CD14-positive monocyte (primary cell): Measurements from ENCODE around the gene FSD1. TPM values are rescaled to one million over a fixed set of nuclear protein-coding genes. Genes with fewer than 3 reads are reported as not detected.

Experiments
- DNase-seq, 3 donors: peaks; one replicate each; pipeline ENCODE4 v3.0.0-alpha.2; 2011 to 2022
- H2AFZ ChIP-seq: 2 replicates; pipeline ENCODE4 v1.6.0; 2012; ENCODE audit warnings: mild to moderate bottlenecking, low read depth, low read length, inconsistent platforms; ENCODE audit not compliant: insufficient read depth, poor library complexity, severe bottlenecking
- H3K27ac ChIP-seq, 2 donors: 1 replicate in 1 of 2; 2 replicates in 1 of 2; pipeline ENCODE4 v1.5.1; 2012 to 2013; ENCODE audit warnings: low read length in 2 of 2, control low read depth in 1 of 2, inconsistent platforms in 1 of 2, low read depth in 1 of 2, mild to moderate bottlenecking in 1 of 2
- H3K27me3 ChIP-seq, 2 donors: one replicate each; pipeline versions ENCODE4 v1.6.0 to v1.6.1; 2011 to 2013; ENCODE audit warnings: low read length in 2 of 2; ENCODE audit not compliant: control insufficient read depth in 2 of 2, insufficient read depth in 2 of 2
- H3K36me3 ChIP-seq, 2 donors: replicated peaks in 1 of 2; 1 replicate in 1 of 2; 2 replicates in 1 of 2; pipeline versions ENCODE4 v1.5.1 to v1.6.1; 2012 to 2013; ENCODE audit warnings: low read length in 2 of 2, control low read depth in 1 of 2, inconsistent platforms in 1 of 2, mild to moderate bottlenecking in 1 of 2; ENCODE audit not compliant: insufficient read depth in 2 of 2, control insufficient read depth in 1 of 2
- H3K4me1 ChIP-seq, 2 donors: 1 replicate in 1 of 2; 2 replicates in 1 of 2; pipeline versions ENCODE4 v1.5.1 to v1.6.1; 2012 to 2013; ENCODE audit warnings: low read length in 2 of 2, control low read depth in 1 of 2, inconsistent platforms in 1 of 2, mild to moderate bottlenecking in 1 of 2, moderate library complexity in 1 of 2; ENCODE audit not compliant: insufficient read depth in 2 of 2, control insufficient read depth in 1 of 2
- H3K4me2 ChIP-seq: replicated peaks from 2 replicates; pipeline ENCODE3; 2012; ENCODE audit warnings: low read length, moderate library complexity, mild to moderate bottlenecking; ENCODE audit not compliant: poor library complexity, severe bottlenecking; ENCODE audit errors: extremely low read depth
- H3K4me3 ChIP-seq, 3 experiments: fragments of 200-600 bp in 1 of 3; sonication (generic) in 1 of 3; replicated peaks in 1 of 3; 1 replicate in 2 of 3; 2 replicates in 1 of 3; pipeline ENCODE4 v1.5.1; 2011 to 2013; ENCODE audit warnings: low read length in 3 of 3, mild to moderate bottlenecking in 3 of 3, control low read depth in 2 of 3, low read depth in 2 of 3, inconsistent platforms in 1 of 3, moderate library complexity in 1 of 3
- H3K79me2 ChIP-seq: 2 replicates; pipeline ENCODE4 v1.6.0; 2012; ENCODE audit warnings: mild to moderate bottlenecking, control low read depth, inconsistent platforms, low read length, moderate library complexity; ENCODE audit not compliant: insufficient read depth
- H3K9ac ChIP-seq: 2 replicates; pipeline ENCODE4 v1.6.0; 2017; ENCODE audit warnings: low read length, mild to moderate bottlenecking; ENCODE audit not compliant: insufficient read depth, poor library complexity, severe bottlenecking
- H3K9me3 ChIP-seq, 2 donors: replicated peaks in 1 of 2; 1 replicate in 1 of 2; 2 replicates in 1 of 2; pipeline versions ENCODE4 v1.5.1 to v1.6.1; 2012 to 2013; ENCODE audit warnings: low read length in 2 of 2, control low read depth in 1 of 2; ENCODE audit not compliant: control insufficient read depth in 1 of 2, insufficient read depth in 1 of 2
- H4K20me1 ChIP-seq: 2 replicates; pipeline ENCODE4 v1.6.0; 2012; ENCODE audit warnings: mild to moderate bottlenecking, low read length, control low read depth, moderate library complexity; ENCODE audit not compliant: insufficient read depth
- H3K27ac Mint-ChIP-seq, 7 donors: one replicate each; pipeline ENCODE4 v1.8.0; 2020; ENCODE audit warnings: mild to moderate bottlenecking in 7 of 7, mixed read lengths in 7 of 7, moderate library complexity in 6 of 7, inconsistent platforms in 2 of 7
- H3K27me3 Mint-ChIP-seq, 3 donors: one replicate each; pipeline ENCODE4 v1.8.0; 2021 to 2022; ENCODE audit warnings: low read depth in 3 of 3, mild to moderate bottlenecking in 3 of 3, mixed read lengths in 3 of 3, moderate library complexity in 3 of 3, inconsistent platforms in 1 of 3
- H3K36me3 Mint-ChIP-seq, 2 donors: one replicate each; pipeline ENCODE4 v1.8.0; 2020; ENCODE audit warnings: mixed read lengths in 2 of 2, inconsistent platforms in 1 of 2, mild to moderate bottlenecking in 1 of 2
- H3K4me1 Mint-ChIP-seq: one replicate; pipeline ENCODE4 v1.8.0; 2020; ENCODE audit warnings: mild to moderate bottlenecking, mixed read lengths
- H3K4me3 Mint-ChIP-seq, 2 donors: one replicate each; pipeline ENCODE4 v1.8.0; 2020; ENCODE audit warnings: mild to moderate bottlenecking in 2 of 2, mixed read lengths in 2 of 2, moderate library complexity in 1 of 2
- H3K9me3 Mint-ChIP-seq, 7 donors: one replicate each; pipeline ENCODE4 v1.8.0; 2020 to 2022; ENCODE audit warnings: mixed read lengths in 7 of 7, mild to moderate bottlenecking in 6 of 7, moderate library complexity in 6 of 7, inconsistent platforms in 2 of 7
- WGBS: methylation state at CpG from one replicate; pipeline ENCODE4 v1.1.5; 2013; ENCODE audit warnings: missing lambda C conversion rate; ENCODE audit not compliant: insufficient coverage; 5-methylcytosine and 5-hydroxymethylcytosine counted together
- intact Hi-C, 2 donors: fragments of 100-400 bp; cut with micrococcal nuclease; formaldehyde crosslinking; loops; one replicate each; pipeline versions ENCODE4 v1.15.0 to v1.15.1; 2023
- polyA plus RNA-seq, 3 donors: library from polyadenylated mRNA; depleted of rRNA in 1 of 3; unstranded in 2 of 3; stranded (reverse) in 1 of 3; fragments of 300-500 nt in 2 of 3; fragments of >200 nt in 1 of 3; fragmentation: Illumina TruSeq in 2 of 3; gene quantifications; 1 replicate in 2 of 3; 2 replicates in 1 of 3; pipeline ENCODE4 v1.2.3, GENCODE V29; 2012 to 2021
- TF ChIP-seq, protein P1 (sequence below): fragments of 200-600 bp; IDR thresholded peaks from one replicate; pipeline ENCODE4 v1.8.0; 2022; ENCODE audit warnings: antibody characterized with exemption, mild to moderate bottlenecking

FSD1 gene
- polyA plus RNA-seq, 3 donors, result 0.39 TPM; not detected in 2

DNA sequence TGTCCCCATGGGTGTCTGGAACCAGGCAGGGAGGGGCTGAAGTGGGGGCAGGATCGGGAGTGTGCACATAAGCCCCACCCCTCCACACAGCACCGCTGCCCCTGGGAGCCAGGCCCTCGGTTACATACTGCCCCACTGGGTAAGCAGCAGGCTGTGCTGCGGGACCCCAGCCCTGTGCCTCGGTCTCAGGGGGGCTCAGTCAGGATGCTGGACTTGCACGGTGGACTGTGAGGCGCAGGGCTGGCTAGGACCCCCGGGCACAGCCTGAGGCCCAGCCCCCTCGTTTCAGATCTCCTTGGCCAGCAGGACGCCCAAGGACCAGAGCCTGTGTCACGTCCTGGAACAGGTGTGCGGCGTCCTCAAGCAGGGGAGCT, 55.2 kb downstream of the FSD1 start:
- Histone ChIP-seq H3K9me3 (no peaks in the 10 kb centered on the region), H4K20me1 (peaks cover 55% of the 10 kb centered on the region), H3K27me3 (no peaks in the 10 kb centered on the region), H3K27ac (no peak overlapping the region), H3K79me2 (no peaks in the 10 kb centered on the region), H3K4me1 (no peaks in the 10 kb centered on the region), H3K36me3 (peaks cover 64 to 84% of the 10 kb centered on the region in 2 donors), H3K4me3 (no peak overlapping the region), H3K4me2 (no peak overlapping the region), H3K9ac (no peak overlapping the region), H2AFZ (no peak overlapping the region)
- Mint-ChIP-seq H3K27me3 (peaks cover 0 to 2% (median 0%) of the 10 kb centered on the region in 3 donors), H3K4me3 (no peak overlapping the region), H3K4me1 (no peaks in the 10 kb centered on the region), H3K36me3 (peaks cover 38 to 81% of the 10 kb centered on the region in 2 donors), H3K9me3 (no peaks in the 10 kb centered on the region), H3K27ac (no peak overlapping the region)
- intact Hi-C loops, result no loop called here
- WGBS, result 94% methylated on average over 11 of the region's 13 CpGs
- TF ChIP-seq, protein P1, sequence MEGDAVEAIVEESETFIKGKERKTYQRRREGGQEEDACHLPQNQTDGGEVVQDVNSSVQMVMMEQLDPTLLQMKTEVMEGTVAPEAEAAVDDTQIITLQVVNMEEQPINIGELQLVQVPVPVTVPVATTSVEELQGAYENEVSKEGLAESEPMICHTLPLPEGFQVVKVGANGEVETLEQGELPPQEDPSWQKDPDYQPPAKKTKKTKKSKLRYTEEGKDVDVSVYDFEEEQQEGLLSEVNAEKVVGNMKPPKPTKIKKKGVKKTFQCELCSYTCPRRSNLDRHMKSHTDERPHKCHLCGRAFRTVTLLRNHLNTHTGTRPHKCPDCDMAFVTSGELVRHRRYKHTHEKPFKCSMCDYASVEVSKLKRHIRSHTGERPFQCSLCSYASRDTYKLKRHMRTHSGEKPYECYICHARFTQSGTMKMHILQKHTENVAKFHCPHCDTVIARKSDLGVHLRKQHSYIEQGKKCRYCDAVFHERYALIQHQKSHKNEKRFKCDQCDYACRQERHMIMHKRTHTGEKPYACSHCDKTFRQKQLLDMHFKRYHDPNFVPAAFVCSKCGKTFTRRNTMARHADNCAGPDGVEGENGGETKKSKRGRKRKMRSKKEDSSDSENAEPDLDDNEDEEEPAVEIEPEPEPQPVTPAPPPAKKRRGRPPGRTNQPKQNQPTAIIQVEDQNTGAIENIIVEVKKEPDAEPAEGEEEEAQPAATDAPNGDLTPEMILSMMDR, result no peak
- no peak for DNase-seq

DNA sequence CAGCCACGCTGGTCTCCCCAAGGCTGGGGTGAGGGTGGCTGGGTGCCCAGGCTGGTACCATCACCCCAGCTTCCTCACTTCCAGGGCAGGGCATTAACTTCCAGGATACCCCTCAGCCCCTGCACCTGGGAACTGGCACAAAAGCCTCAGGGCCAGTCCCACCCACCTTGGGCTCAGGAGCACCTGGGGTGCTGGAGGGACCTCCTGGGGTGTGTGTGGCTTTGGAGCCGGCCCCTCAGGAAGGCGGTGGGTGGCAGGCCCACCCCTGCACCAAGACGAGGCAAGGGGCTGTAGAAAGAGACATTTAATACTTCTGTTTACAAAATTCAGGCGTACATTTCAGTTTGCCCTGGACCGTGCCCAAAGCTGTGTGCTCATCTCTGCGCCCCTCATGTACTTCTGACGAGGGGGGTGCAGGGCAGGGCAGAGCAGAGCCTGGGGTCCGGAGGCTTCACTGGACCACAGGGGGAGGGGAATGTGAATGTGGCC, 55.7 kb downstream of the FSD1 start:
- no peak for DNase-seq
- no peaks in the 10 kb centered on the region for H3K79me2 ChIP-seq
- Mint-ChIP-seq H3K36me3 (peaks cover 41 to 83% of the 10 kb centered on the region in 2 donors), H3K4me3 (no peak overlapping the region), H3K4me1 (no peaks in the 10 kb centered on the region), H3K27ac (peak overlapping the region in 3 of 7 donors; percentile 2 to 81 (median 79)), H3K9me3 (no peaks in the 10 kb centered on the region), H3K27me3 (peaks cover 0 to 2% (median 0%) of the 10 kb centered on the region in 3 donors)
- intact Hi-C loops, result no loop called here
- peaks cover 61 to 84% of the 10 kb centered on the region in 2 donors for H3K36me3 ChIP-seq
- peaks cover 57% of the 10 kb centered on the region for H4K20me1 ChIP-seq
- TF ChIP-seq, protein P1, result no peak
- no peak overlapping the region for H3K4me2 ChIP-seq
- no peak overlapping the region for H3K4me3 ChIP-seq
- H2AFZ ChIP-seq, result no peak overlapping the region
- no peak overlapping the region for H3K9ac ChIP-seq
- no peaks in the 10 kb centered on the region for H3K4me1 ChIP-seq
- H3K27ac ChIP-seq, result no peak overlapping the region
- no peaks in the 10 kb centered on the region for H3K9me3 ChIP-seq
- H3K27me3 ChIP-seq, result no peaks in the 10 kb centered on the region
- WGBS, result 90% methylated on average over 9 of the region's 9 CpGs
